ENCODE results near the gene PDE9A.
"Not testable (repeated sequence)": the region's sequence is repeated elsewhere in the genome, so short reads cannot be mapped to it uniquely, and the experiment has no call there.

PDE9A gene

DNA sequence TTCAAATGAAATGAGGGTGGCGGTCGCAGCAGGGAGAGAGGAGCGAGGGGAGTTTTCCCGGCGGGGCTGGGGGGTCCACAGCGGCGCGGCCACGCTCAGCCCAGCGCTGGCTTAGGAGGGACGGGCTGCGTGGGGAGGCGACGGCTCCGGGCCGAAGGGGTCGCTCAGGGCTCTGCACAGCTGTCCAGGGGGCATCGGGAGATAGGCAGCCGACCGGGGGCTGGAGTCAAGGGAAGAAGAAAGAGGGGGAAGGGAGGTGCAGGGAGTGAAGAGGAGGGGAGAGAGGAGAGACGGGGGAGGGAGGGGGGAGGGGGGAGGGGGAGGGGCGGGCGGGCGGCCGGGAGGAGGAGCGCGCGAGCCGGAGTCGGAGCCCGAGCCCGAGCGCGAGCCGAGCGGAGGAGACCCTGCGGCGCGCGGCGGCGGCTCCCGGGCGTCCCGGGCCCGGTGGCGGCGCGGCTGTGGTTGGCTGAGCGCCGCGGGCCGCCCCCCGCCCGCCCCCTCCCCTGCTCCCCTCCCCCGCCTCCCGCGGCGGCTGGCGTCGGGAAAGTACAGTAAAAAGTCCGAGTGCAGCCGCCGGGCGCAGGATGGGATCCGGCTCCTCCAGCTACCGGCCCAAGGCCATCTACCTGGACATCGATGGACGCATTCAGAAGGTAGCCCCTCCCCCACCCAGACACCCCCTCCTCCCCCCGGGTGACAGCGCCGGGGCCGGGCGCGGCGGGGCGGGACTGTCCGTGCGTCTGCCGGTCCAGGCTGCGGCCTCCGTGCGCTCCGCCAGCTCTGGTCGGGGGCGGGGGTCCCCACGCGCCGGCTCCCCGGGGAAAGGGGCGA lies at the start of gene PDE9A:
Gene PDE9A (plus strand): TSS at position 391 of the 831 bp plus-strand sequence. CDS start 194 bp downstream, at position 585.
- DNase-seq (ENCODE audit: low read depth in 2 of 2) = no peak

GRCh38 chr21:42607102-42607501 lies 46.3 kb upstream of the PDE9A start:
- no peak for DNase-seq (ENCODE audit: low read depth in 2 of 2)

- DNase-seq (ENCODE audit: low read depth in 2 of 2) = no peak
These were observed 45.8 kb upstream of the PDE9A start for GRCh38 chr21:42607525-42608102.

GRCh38 chr21:42608446-42608845 lies 45.0 kb upstream of the PDE9A start:
- no peak for DNase-seq (ENCODE audit: low read depth in 2 of 2)

- DNase-seq (ENCODE audit: low read depth in 2 of 2) = peak; percentile 38 to 53
These were observed 43.6 kb upstream of the PDE9A start for GRCh38 chr21:42609811-42610210.

GRCh38 chr21:42611852-42612251 lies 41.6 kb upstream of the PDE9A start:
- DNase-seq (ENCODE audit: low read depth in 2 of 2) = no peak

GRCh38 chr21:42612390-42612789 lies 41.0 kb upstream of the PDE9A start:
- DNase-seq (ENCODE audit: low read depth in 2 of 2) = no peak

DNA sequence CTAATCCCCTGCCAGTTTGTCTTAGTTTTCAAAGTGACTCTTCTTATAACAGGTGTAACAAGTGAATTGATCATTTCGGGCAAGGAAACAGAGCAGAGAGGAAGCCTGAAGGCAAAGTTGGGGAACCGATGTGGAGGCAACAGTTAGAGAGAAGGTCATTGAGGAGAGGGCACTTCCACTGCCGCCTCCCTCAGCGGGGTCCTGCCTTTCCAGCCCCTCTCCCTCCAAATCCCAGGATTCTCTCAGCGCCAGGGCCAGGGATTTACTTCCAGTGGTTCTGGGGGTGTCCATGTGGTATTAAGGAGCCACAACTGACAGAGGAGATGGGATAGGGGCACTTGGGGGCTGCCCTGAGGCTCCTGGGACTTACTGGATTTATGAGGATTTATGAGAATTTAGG lies 39.7 kb upstream of the PDE9A start:
- DNase-seq (ENCODE audit: low read depth in 2 of 2) = no peak

- peak in 1 of 2 donors; percentile 9 for DNase-seq (ENCODE audit: low read depth in 2 of 2)
These were observed 39.0 kb upstream of the PDE9A start for GRCh38 chr21:42614396-42614795.

GRCh38 chr21:42614811-42615351 lies 38.5 kb upstream of the PDE9A start:
- peak; percentile 43 to 50 for DNase-seq (ENCODE audit: low read depth in 2 of 2)

GRCh38 chr21:42615377-42615776 lies 38.0 kb upstream of the PDE9A start:
- DNase-seq (ENCODE audit: low read depth in 2 of 2) = not testable (repeated sequence)

GRCh38 chr21:42615924-42616323 lies 37.5 kb upstream of the PDE9A start:
- no peak for DNase-seq (ENCODE audit: low read depth in 2 of 2)

DNA sequence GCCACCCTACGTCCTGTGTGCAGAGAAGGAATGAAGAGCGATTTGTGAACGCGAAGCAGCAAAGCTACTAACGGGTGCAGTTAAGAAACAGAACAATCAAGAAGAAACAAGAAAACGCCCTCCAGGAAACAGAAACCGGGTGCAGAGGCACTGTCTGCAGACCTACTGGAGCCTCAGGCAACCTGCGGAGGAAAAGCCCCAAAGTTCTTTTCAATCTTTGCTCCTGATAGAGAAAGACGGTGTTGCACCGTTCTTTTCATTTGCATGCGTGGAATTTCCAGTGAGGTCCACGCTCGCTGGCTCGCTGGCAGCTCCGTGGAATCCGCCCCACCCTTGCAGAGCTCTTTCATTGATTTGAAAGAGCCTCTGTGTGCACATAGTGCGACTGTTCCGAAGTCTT lies 37.0 kb upstream of the PDE9A start:
- DNase-seq (ENCODE audit: low read depth in 2 of 2) = no peak

GRCh38 chr21:42616941-42617340 lies 36.5 kb upstream of the PDE9A start:
- DNase-seq (ENCODE audit: low read depth in 2 of 2) = no peak

- DNase-seq (ENCODE audit: low read depth in 2 of 2) = no peak
These were observed 35.9 kb upstream of the PDE9A start for GRCh38 chr21:42617486-42617885.

DNA sequence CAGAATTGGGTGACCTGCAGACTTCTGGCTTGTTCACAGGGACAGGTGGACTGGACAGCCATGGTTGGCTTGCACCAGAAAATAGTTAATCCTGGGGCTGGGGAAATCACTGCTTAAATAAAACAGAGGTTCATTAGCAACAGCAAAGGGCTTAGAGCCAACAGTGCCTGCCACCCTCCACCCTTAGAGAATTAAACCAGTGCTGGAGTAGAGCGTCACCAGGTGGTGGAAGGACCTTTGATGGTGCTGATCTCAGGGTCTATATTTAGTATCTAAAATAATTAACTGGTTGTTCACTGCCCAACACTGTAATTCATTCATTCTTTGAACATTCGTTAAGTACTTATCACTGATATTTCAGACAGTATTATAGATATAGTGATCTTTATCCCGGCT lies 34.7 kb upstream of the PDE9A start:
- DNase-seq (ENCODE audit: low read depth in 2 of 2) = no peak

DNA sequence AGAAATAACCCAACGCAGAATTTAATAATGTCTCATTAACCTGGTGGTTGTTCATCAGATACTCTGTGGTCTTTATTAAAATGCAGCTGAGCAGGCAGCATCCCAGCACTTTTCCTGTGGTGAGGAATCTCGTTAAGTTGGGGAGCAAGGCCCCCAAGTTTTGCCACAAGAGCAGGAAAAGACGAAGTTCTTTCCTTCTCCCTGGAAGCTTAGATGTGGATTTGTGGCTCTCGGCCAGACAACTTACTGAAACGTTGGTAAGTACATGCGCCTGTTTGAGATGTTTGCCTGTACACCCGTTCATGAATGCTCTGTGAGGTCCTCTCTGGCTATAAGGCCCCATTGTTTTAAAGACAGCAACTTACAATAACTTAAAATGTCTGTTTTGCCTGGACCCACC lies 34.3 kb upstream of the PDE9A start:
- DNase-seq (ENCODE audit: low read depth in 2 of 2) = no peak

DNA sequence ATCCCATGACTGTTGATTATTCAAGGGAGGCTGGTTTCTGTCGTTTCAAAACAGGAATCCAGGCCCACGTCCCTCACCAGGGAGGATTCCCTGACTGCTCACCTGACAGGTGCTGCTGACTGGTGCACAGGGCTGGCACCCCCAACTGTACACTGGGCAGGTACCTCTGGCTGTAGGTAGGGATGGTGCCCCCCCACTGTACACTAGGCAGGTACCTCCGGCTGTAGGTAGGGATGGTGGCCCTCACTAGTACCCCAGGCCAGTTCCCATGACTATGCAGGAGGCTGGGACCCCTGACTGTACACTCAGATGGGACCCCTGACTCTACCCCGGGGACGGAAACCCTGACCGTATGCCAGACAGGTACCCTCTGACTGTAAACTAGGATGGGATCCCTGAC lies 33.6 kb upstream of the PDE9A start:
- DNase-seq (ENCODE audit: low read depth in 2 of 2) = no peak

DNA sequence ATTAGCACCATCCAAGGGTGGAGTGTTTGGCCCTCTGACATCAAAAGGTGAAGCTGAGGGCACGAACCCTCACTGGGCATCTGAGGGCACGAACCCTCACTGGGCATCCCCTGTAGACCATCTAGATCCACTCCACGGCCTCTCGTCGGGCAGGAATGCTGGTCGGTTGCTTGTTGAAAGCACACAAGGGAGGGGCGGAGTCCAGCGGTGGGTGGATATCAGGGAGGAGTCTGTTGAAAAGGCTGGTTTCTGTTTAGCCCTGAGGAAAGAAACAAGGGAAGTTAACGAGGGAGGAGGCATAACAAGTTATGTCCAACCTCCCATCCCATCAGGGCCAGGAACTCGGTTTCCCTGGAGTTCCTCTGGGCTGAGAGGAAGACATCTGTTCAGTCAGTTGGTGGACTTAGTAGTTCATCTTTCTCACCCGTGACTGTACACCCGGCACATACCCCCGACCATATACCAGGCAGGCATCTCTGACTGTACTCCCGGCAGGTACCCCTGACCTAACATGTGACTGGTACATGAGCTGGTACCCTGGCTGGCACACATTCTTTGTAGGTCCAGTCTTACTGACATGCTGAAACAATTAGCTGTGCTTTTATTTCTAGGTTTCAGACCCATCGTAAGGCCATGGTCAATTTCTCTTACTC lies 32.1 kb upstream of the PDE9A start:
- DNase-seq (ENCODE audit: low read depth in 2 of 2) = no peak

GRCh38 chr21:42621819-42622177 lies 31.6 kb upstream of the PDE9A start:
- DNase-seq (ENCODE audit: low read depth in 2 of 2) = no peak

GRCh38 chr21:42622284-42622683 lies 31.1 kb upstream of the PDE9A start:
- DNase-seq (ENCODE audit: low read depth in 2 of 2) = no peak

- no peak for DNase-seq (ENCODE audit: low read depth in 2 of 2)
These were observed 29.7 kb upstream of the PDE9A start for GRCh38 chr21:42623694-42624093.

Measured in stimulated activated CD4-positive, alpha-beta T cell treated with anti-CD3 and anti-CD28 coated beads, Interleukin-4, amount 100 ng/mL, for 48 hours (primary cell).